Measurements from ENCODE around the gene LAMA5. TPM values are rescaled to one million over a fixed set of nuclear protein-coding genes. Genes with fewer than 3 reads are reported as not detected.

Gene LAMA5
- total RNA-seq, 1 donor from 2014 or later = 601 TPM

DNA sequence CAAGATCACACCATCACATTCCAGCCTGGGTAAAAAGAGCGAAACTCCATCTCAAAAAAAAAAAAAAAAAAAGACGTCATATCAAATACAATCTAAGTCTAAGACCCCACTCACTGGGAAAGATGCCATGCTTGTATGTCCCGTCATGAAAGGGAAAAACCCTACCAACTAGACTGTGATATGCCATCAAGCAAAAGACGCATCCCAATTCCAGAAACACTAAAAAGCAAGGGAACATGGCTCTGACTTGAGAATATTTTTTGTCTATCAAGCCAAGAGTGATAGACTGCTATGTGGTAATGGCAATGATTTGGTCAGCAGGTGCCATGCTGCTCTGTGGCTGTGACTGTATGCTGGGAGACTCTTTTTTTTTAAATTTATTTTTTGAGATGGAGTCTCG is 23.0 kb downstream of the LAMA5 start:
- Mint-ChIP-seq H3K27ac (no peak overlapping the region), H3K27me3 (ENCODE audit: low read depth) (no peaks in the 10 kb centered on the region), H3K36me3 (peaks cover 47% of the 10 kb centered on the region)

DNA sequence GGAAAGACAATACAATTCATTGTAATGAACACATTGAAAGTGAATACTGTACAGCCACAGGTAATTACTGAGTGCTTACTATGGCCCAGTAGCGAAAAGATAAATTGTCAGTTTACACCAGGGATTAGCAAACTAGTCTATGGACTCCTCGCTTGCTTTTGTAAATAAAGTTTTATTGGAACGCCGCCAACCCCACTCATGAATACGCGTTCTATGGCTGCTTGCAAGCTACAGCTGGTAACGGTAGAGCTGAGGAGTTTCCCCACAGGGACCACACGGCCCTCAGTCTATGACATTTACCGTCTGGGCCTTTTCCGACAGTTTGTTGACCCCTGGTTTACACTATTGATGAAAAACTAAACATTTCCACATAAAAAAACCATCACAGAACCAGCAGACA is 24.2 kb downstream of the LAMA5 start:
- no peak overlapping the region for H3K27ac Mint-ChIP-seq
- peaks cover 6% of the 10 kb centered on the region for H3K9me3 Mint-ChIP-seq
- DNase-seq (ENCODE audit: low spot score in 2 of 2, unreplicated experiment in 2 of 2) = no peak
- H3K4me3 Mint-ChIP-seq = no peak overlapping the region
- TF ChIP-seq, protein P1, sequence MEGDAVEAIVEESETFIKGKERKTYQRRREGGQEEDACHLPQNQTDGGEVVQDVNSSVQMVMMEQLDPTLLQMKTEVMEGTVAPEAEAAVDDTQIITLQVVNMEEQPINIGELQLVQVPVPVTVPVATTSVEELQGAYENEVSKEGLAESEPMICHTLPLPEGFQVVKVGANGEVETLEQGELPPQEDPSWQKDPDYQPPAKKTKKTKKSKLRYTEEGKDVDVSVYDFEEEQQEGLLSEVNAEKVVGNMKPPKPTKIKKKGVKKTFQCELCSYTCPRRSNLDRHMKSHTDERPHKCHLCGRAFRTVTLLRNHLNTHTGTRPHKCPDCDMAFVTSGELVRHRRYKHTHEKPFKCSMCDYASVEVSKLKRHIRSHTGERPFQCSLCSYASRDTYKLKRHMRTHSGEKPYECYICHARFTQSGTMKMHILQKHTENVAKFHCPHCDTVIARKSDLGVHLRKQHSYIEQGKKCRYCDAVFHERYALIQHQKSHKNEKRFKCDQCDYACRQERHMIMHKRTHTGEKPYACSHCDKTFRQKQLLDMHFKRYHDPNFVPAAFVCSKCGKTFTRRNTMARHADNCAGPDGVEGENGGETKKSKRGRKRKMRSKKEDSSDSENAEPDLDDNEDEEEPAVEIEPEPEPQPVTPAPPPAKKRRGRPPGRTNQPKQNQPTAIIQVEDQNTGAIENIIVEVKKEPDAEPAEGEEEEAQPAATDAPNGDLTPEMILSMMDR (IDR thresholded peaks at IDR 0.05; ENCODE audit: unreplicated experiment) = no peak
- no peaks in the 10 kb centered on the region for H3K4me1 Mint-ChIP-seq
- H3K27me3 Mint-ChIP-seq (ENCODE audit: low read depth) = no peaks in the 10 kb centered on the region
- H3K36me3 Mint-ChIP-seq = peaks cover 42% of the 10 kb centered on the region

More for the DNA sequence above, 23.0 kb downstream of the LAMA5 start:
- Mint-ChIP-seq H3K4me3 (no peak overlapping the region), H3K9me3 (peaks cover 12% of the 10 kb centered on the region), H3K4me1 (no peaks in the 10 kb centered on the region)
- no peak for DNase-seq (ENCODE audit: low spot score in 2 of 2, unreplicated experiment in 2 of 2)
- TF ChIP-seq, protein P1 (IDR thresholded peaks at IDR 0.05; ENCODE audit: unreplicated experiment) = no peak

DNA sequence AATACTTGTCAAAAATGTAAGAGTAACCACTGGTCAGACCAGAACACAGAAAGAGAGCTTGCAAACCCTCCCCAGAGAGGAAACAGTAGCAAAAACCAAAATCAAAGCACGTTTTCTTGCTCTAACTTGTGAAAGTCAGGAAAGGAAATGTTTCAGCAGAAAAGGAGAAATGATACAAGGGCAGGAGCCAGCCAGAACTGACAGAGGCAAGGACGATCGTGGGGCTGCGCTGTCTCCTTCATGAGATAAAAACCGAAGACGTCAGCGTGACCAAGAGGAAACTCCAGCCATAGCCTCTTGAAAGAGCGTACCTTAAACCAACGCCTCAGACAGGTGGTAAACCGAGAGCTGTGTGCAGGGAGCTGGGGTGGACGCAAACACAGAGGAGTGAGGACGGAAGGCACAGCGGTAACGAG is 27.5 kb downstream of the LAMA5 start:
- no peak for DNase-seq (ENCODE audit: low spot score in 2 of 2, unreplicated experiment in 2 of 2)
- no peaks in the 10 kb centered on the region for H3K4me1 Mint-ChIP-seq
- TF ChIP-seq, protein P1 (IDR thresholded peaks at IDR 0.05; ENCODE audit: unreplicated experiment) = no peak
- no peak overlapping the region for H3K4me3 Mint-ChIP-seq
- H3K27ac Mint-ChIP-seq = no peak overlapping the region
- peaks cover 5% of the 10 kb centered on the region for H3K9me3 Mint-ChIP-seq
- no peaks in the 10 kb centered on the region for H3K27me3 Mint-ChIP-seq (ENCODE audit: low read depth)
- H3K36me3 Mint-ChIP-seq = peaks cover 41% of the 10 kb centered on the region

DNA sequence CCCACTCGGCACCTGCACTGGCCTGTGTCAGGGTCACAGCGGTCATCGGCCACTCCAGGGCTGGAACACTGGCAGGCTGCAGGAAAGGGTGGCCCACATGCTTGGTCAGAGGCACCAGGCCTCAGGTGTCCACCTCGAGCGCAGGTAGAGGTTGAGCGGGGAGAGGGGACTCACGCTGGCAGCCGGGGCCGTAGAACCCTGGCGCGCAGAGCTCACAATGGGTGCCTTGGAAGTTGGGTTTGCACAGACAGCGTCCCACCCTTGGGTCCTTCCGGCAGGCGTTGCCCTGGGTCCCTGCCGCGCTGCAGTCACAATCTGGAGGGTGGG is 28.9 kb downstream of the LAMA5 start:
- Mint-ChIP-seq H3K36me3 (peaks cover 34% of the 10 kb centered on the region), H3K27ac (no peak overlapping the region)

DNA sequence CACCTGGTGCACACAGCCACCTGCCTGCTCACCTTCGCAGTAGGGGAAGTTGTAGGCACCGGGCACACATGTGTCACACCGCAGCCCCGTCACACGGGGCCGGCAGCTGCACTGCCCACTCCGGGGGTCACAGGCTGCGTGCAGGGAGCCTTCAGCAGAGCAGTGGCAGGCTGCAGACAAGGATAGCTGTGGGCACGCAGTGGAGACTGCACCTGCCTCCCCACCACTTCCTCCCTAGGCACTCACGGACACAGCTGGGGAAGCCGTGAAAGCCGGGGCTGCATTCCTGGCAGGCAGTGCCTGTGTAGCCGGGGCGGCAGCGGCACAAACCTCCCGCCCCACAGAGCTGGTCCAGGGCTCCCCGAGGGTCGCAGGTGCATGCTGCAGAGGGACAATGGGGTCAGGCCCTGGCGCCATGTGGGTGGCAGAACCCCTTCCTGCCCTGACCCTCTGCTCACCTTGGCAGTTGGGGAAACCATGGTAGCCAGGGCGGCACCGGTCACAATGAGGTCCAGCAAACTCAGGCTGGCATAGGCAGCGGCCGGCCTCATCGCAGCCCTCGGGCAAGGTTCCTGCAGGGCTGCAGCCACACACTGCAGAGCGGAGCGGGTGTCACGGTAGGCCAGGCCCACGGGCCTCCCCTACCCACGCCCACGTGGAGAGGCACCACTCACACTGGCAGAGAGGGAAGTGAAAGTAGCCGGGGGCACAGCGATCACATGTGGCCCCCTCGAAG is 29.4 kb downstream of the LAMA5 start:
- Mint-ChIP-seq H3K27me3 (ENCODE audit: low read depth) (no peaks in the 10 kb centered on the region), H3K4me1 (no peaks in the 10 kb centered on the region)

More for the DNA sequence above, 28.9 kb downstream of the LAMA5 start:
- DNase-seq (ENCODE audit: low spot score in 2 of 2, unreplicated experiment in 2 of 2) = no peak
- Mint-ChIP-seq H3K4me1 (no peaks in the 10 kb centered on the region), H3K4me3 (no peak overlapping the region), H3K27me3 (ENCODE audit: low read depth) (no peaks in the 10 kb centered on the region), H3K9me3 (peaks cover 5% of the 10 kb centered on the region)
- TF ChIP-seq, protein P1 (IDR thresholded peaks at IDR 0.05; ENCODE audit: unreplicated experiment) = no peak

More for the DNA sequence above, 29.4 kb downstream of the LAMA5 start:
- no peak for DNase-seq (ENCODE audit: low spot score in 2 of 2, unreplicated experiment in 2 of 2)
- peaks cover 5% of the 10 kb centered on the region for H3K9me3 Mint-ChIP-seq
- TF ChIP-seq, protein P1 (IDR thresholded peaks at IDR 0.05; ENCODE audit: unreplicated experiment) = no peak
- H3K27ac Mint-ChIP-seq = no peak overlapping the region
- H3K4me3 Mint-ChIP-seq = no peak overlapping the region
- peaks cover 29% of the 10 kb centered on the region for H3K36me3 Mint-ChIP-seq
